IPS-18c (cell line): ENCODE results near the gene MYO18A.
"Not testable (repeated sequence)": the region's sequence is repeated elsewhere in the genome, so short reads cannot be mapped to it uniquely, and the experiment has no call there.

Source experiments
- H3K4me3 ChIP-seq: 2 replicates; pipeline ENCODE4 v1.7.0; 2013; ENCODE audit warnings: low read depth, mild to moderate bottlenecking, low read length, moderate library complexity; ENCODE audit not compliant: insufficient read depth
- H3K9me3 ChIP-seq: one replicate; pipeline ENCODE4 v1.6.1; 2013; ENCODE audit warnings: mild to moderate bottlenecking, low read length, moderate library complexity; ENCODE audit not compliant: control insufficient read depth, insufficient read depth

Gene MYO18A

GRCh38 chr17:29175349-29175748, 4.8 kb downstream of the MYO18A start:
- Histone ChIP-seq H3K9me3 (peaks cover 2% of the 10 kb centered on the region), H3K4me3 (no peak overlapping the region)

DNA sequence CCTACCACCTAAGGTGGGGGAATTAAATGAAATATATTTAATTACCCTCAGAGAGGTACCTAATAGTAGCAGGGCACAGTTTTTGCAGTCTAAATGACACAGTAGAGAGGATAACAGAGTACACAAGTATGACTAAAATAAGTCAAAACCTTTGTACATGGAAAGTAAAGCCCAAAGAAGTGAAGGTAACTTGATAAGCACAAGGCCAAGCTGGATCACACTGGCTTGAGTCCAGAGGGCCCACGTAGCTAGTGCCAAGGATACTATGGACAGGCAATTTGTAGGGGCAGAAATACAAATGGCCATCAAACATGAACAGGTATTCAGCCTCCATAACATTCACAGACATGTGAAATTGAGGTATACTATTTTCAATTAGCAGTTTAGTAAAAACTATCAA, 7.6 kb downstream of the MYO18A start:
- no peak overlapping the region for H3K4me3 ChIP-seq
- no peaks in the 10 kb centered on the region for H3K9me3 ChIP-seq

DNA sequence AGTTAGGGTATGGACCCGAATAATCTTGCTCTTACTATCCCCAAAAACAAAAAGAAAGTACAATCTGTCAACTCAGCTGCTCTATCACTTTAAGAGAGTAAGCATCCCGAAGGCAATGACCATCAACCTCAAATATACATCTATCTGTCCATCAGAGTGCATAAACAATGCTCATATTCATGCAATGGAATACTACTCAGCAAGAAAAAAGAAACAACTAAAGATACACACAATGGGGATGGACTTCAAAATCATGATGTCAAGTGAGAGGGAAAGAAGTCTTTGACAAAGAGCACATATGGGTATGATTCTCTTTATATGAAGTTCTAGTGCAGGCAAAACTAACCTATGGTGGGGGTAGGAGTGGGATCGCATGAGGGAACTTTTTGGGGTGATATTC, 9.5 kb downstream of the MYO18A start:
- H3K9me3 ChIP-seq, result no peaks in the 10 kb centered on the region
- H3K4me3 ChIP-seq, result no peak overlapping the region

DNA sequence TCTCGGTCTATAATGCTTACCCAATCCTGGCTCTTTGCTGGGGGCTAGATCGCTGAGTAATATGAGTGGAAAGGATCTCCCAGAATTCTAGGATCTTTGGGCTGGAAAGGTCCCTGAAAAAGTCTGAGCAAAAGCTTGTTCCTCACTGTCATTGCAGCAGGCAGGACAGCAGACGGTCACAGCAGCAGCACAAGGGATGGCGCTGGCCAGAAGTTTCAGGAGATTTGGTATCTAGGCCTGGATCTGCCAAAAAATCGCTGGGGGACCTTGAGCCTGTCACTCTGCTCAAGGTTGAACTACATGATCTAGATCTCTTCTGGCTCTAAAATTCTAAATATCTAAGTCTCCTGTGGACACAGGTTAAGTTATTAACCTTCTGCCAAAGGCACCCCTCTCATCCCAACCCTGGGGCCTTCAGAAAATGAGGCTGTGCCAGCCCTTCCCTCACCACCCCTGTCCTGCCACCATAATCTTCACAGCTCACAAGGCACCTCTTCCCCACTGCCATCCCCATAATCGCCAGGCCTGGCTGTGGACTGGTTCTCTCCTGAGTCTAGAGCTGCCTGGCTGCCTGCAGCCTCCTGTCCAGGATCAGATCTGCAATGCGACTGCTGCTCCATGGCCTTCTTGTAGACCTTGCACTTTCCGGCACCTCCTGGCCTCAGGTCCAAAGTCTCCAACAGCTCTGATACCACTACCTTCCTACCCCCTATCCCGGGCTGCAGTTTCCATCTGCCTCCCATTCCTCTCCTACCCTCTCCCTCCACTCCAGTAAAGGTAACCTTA, 10.2 kb downstream of the MYO18A start:
- no peak overlapping the region for H3K4me3 ChIP-seq
- no peaks in the 10 kb centered on the region for H3K9me3 ChIP-seq

DNA sequence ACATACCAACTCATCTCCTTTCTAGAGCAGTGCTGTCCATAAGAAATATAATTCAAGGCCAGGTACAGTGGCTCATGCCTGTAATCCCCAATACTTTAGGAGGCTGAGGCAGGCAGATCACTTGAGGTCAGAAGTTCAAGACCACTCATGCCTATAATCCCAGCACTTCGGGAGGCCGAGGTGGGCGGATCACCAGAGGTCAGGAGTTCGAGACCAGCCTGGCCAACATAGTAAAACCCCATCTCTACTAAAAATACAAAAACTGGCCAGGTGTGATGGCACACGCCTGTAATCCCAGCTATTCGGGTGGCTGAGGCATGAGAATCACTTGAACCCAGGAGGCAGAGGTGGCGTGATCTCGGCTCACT, 11.5 kb downstream of the MYO18A start:
- H3K9me3 ChIP-seq, H3K4me3 ChIP-seq: not testable (repeated sequence)

- Histone ChIP-seq H3K4me3 (no peak overlapping the region), H3K9me3 (no peaks in the 10 kb centered on the region)
Measured at GRCh38 chr17:29168079-29168758, 12.0 kb downstream of the MYO18A start.

DNA sequence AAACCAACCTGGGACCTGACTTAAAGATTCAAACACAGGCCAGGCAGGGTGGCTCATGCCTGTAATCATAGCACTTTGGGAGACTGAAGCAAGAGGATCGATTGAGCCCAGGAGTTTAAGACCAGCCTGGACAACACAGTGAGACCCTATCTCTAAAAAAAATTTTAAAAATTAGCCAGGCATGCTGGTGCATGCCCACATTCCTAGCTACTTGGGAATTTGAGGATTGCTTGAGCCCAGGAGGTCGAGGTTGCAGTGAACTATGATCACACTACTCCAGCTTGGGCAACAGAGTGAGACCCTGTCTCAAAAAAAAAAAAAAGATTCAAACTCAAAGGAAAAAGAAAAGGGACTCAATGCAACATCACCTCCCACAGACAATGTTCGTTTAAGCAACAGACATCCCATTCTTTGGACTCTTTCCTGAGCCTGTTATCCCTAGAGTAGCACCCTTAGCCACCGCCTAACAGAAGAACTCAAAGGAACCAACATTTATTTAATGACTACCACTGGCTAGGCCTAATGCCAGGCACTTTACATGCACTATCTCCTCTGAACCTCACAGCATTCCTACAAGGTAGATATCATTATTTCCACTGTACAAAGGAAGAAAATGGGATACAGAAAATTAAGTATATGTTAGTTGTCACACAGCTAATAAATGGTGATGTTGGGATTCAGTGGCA, 12.7 kb downstream of the MYO18A start:
- no peaks in the 10 kb centered on the region for H3K9me3 ChIP-seq
- H3K4me3 ChIP-seq, result no peak overlapping the region

DNA sequence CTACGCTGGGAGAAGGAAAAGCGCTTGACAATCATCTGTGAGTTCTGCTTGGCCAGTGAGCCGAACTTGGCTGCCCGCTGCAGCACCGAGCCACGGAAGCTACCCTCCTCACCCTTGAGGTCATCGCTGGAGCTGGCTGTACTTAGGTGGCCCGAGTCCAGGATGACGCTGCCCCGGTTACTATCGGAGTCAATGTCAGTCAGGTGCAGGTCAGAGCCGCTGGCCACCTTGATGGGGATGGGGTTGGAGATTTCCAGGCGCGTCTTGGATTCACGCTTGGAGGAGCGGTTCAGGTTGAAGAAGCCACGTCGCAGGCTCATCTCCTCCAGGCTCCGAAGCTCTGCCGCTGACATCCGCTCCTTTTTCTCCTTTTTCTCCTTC, 13.7 kb downstream of the MYO18A start:
- no peak overlapping the region for H3K4me3 ChIP-seq

GRCh38 chr17:29165800-29166506, 14.2 kb downstream of the MYO18A start:
- Histone ChIP-seq H3K4me3 (no peak overlapping the region), H3K9me3 (no peaks in the 10 kb centered on the region)

More for the DNA sequence above, 13.7 kb downstream of the MYO18A start:
- no peaks in the 10 kb centered on the region for H3K9me3 ChIP-seq

DNA sequence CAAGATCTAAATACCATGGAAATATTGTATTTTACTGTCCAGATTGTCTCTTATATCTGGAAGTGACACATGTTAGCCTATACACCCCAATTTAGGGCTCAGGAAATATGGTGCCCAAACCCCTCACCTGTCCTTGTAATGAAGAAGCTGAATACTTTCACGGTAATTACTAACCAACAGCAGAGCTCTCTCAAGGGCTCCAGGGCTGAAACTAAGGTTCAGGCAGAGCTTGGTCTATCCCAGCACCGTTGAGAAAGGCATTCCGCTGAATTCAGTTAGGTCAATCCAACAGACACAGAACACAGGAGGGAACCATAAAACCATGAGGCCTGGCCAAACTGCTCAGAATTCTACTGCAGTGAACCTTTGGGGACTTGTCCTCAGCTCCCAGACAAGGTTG, 14.9 kb downstream of the MYO18A start:
- H3K9me3 ChIP-seq, result no peaks in the 10 kb centered on the region
- no peak overlapping the region for H3K4me3 ChIP-seq

DNA sequence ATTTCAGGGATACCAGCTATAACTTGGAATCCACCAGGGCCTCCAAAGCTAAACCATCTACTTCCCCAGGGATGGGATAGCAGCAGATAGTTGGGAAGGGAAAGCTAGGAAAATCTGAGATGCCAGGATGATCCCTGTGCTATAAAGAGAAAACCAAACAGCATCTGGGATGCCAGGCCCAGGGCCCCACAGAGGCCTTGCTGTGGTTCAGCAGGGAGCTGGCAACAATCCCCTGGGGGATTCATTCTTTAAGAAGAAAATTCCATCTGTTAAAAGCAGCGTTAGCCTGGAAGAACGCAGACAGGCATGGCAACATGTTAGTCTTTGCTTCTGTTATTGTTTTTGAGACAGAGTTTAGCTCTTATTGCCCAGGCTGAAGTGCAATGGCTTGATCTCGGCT, 16.6 kb downstream of the MYO18A start:
- Histone ChIP-seq H3K9me3 (no peaks in the 10 kb centered on the region), H3K4me3 (no peak overlapping the region)

DNA sequence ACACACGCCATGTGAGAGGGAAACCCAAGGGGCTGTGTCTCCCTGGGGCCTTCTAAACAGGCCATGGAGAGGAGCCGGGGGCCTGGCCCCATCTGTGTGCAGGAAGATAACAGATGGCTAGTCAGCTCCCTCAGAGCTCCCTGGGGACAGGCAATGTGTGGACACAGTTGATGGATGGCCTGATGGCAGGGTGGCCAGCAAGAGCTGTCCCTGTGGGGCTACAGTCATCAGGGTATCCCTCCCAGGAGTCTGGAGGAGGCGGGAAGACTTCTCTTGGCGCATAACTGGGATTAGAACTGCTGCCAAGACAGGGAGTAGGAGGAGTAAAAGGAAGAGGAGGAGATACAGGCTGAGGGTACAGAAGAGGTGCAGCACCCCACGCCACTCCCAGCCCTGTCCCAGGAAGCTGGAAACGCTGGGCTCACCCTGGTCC, 17.3 kb downstream of the MYO18A start:
- H3K9me3 ChIP-seq, result no peaks in the 10 kb centered on the region
- no peak overlapping the region for H3K4me3 ChIP-seq

GRCh38 chr17:29162082-29162908, 17.9 kb downstream of the MYO18A start:
- Histone ChIP-seq H3K9me3 (no peaks in the 10 kb centered on the region), H3K4me3 (no peak overlapping the region)

DNA sequence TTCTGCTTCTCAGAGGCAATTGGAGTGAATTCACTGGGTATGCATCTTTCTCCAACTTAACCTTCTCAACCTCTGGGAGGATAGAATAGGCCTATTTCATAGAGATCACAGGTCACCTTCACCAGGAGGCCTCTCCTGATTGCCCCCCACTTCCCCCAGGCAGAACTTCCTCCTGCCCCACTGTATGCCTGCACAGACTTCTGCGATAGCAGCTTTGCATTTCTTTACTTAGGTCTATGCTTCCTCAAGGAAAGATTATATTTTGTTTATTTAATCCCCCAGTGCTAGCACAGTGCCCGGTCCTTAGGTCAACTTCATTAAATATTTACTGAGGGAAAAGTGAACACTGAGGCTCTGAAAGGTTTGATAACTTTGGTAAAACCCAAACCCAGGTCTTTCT, 19.9 kb downstream of the MYO18A start:
- no peaks in the 10 kb centered on the region for H3K9me3 ChIP-seq
- H3K4me3 ChIP-seq, result no peak overlapping the region

DNA sequence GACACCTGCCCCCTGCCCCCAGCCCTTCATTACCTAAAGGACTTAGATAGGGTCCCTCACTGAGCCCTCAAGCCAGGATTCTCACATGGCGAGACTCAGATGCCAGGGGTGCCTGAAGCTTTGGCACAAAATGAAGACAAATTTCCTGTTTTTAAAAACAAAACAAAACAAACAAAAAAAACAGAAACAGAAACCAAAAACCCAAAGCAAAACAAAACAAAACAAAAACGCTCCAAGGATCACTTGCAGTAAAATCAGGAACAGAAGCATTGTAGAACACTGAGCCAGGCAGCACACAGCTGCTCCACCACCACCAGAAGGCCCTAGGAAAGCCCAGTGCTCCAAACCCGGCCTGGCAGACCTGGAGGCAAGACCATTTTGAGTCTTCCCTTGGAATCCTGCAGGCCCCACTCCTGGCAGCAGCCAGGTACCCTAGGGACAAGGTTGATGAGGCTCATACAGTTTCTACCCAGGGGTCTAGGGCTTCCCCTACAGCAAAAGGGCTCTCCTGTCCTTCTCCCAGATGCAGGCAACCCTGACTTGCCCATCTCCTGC, 20.8 kb downstream of the MYO18A start:
- Histone ChIP-seq H3K4me3 (no peak overlapping the region), H3K9me3 (no peaks in the 10 kb centered on the region)

DNA sequence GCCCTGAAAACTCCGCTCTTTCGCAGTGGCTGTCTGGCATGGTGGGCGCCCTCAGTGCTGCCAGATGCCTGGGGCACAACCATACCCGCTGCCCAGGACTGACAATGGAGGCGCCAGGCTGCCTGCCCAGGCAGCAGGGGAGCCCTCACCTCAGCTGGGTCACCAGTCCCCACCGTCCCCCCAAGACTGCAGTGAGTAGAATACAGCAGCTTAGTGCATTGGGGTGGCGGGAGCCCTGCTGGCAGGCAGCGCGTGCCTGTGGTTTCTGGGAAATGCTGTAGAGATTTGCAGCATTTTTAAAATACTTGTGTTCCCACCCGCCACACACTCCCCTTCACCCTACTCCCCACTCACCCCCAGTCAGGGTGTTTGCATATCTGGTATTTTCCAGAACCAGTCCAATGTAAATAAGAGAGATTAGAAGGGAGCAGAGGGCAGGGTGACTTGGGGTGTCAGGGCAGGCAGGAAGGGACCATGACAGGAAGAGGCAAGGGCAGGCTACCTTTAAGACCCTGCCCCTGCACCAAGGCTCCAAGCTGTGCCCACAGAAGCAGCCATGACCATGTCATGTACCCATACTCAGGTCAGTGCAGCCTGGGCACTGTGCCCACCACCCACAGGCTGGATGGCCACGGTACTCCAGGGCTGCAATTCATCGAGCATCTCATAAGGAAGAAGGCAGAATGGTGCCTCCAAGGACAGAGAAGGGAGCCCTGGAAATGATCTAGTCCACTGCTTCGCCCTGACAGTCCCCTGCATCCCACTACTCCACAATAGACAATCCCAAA, 21.5 kb downstream of the MYO18A start:
- no peaks in the 10 kb centered on the region for H3K9me3 ChIP-seq
- H3K4me3 ChIP-seq, result no peak overlapping the region
